ENCODE data around the gene C22orf39.
"Not testable (repeated sequence)": the region's sequence is repeated elsewhere in the genome, so short reads cannot be mapped to it uniquely, and the experiment has no call there.

Gene C22orf39

GRCh38 chr22:19454156-19454555, 6.6 kb upstream of the C22orf39 start:
- no peak for DNase-seq (ENCODE audit: low read depth in 2 of 2)

- no peak for DNase-seq (ENCODE audit: low read depth in 2 of 2)
Measured at GRCh38 chr22:19453718-19454117, 6.2 kb upstream of the C22orf39 start.

GRCh38 chr22:19451570-19451969, 4.1 kb upstream of the C22orf39 start:
- DNase-seq (ENCODE audit: low read depth in 2 of 2): no peak

GRCh38 chr22:19450363-19451175, 3.1 kb upstream of the C22orf39 start:
- no peak for DNase-seq (ENCODE audit: low read depth in 2 of 2)

GRCh38 chr22:19449422-19449767, 1.9 kb upstream of the C22orf39 start:
- no peak for DNase-seq (ENCODE audit: low read depth in 2 of 2)

GRCh38 chr22:19448739-19449421, 1.4 kb upstream of the C22orf39 start:
- DNase-seq (ENCODE audit: low read depth in 2 of 2): peak; percentile 45 to 51

GRCh38 chr22:19448076-19448607, 631 bp upstream of the C22orf39 start:
- DNase-seq (ENCODE audit: low read depth in 2 of 2): no peak

GRCh38 chr22:19446603-19447329, 745 bp downstream of the C22orf39 start:
- DNase-seq (ENCODE audit: low read depth in 2 of 2): no peak

- not testable (repeated sequence) for DNase-seq (ENCODE audit: low read depth in 2 of 2)
Measured at GRCh38 chr22:19445279-19445982, 2.1 kb downstream of the C22orf39 start.

- no peak for DNase-seq (ENCODE audit: low read depth in 2 of 2)
Measured at GRCh38 chr22:19443544-19444211, 3.8 kb downstream of the C22orf39 start.

- no peak for DNase-seq (ENCODE audit: low read depth in 2 of 2)
Measured at GRCh38 chr22:19442166-19442565, 5.3 kb downstream of the C22orf39 start.

GRCh38 chr22:19440411-19441195, 6.9 kb downstream of the C22orf39 start:
- no peak for DNase-seq (ENCODE audit: low read depth in 2 of 2)

GRCh38 chr22:19438298-19438697, 9.2 kb downstream of the C22orf39 start:
- DNase-seq (ENCODE audit: low read depth in 2 of 2): no peak

- DNase-seq (ENCODE audit: low read depth in 2 of 2): not testable (repeated sequence)
Measured at GRCh38 chr22:19436444-19437161, 10.9 kb downstream of the C22orf39 start.

- DNase-seq (ENCODE audit: low read depth in 2 of 2): no peak
Measured at GRCh38 chr22:19434829-19435580, 12.5 kb downstream of the C22orf39 start.

GRCh38 chr22:19434401-19434800, 13.1 kb downstream of the C22orf39 start:
- no peak for DNase-seq (ENCODE audit: low read depth in 2 of 2)

GRCh38 chr22:19432133-19432851, 15.2 kb downstream of the C22orf39 start, which contains the start of gene MRPL40:
MRPL40 (plus strand) TSS chr22:19432545; CDS start chr22:19432555, 10 bp downstream.
- DNase-seq (ENCODE audit: low read depth in 2 of 2): peak; percentile 85 to 92

GRCh38 chr22:19431649-19432132, 15.8 kb downstream of the C22orf39 start, which contains the start of gene HIRA:
HIRA (minus strand) TSS chr22:19431733; CDS start chr22:19431476, 257 bp downstream.
- DNase-seq (ENCODE audit: low read depth in 2 of 2): peak; percentile 76 to 86
